GM12878 (cell line): ENCODE results near the gene HCFC1R1. TPM values are rescaled to one million over a fixed set of nuclear protein-coding genes. Genes with fewer than 3 reads are reported as not detected.

Source experiments
- ATAC-seq: fragments of 200-7000 bp; cut with Tn5 transposase; 3 replicates; pipeline ENCODE4 v1.9.1; 2020; ENCODE audit warnings: mild to moderate bottlenecking, moderate library complexity
- BruUV-seq: library from RNA; stranded (reverse); fragments of 400-500 nt; replicated peaks from 2 replicates; lab custom pipeline; 2021; lab: Mats Ljungman, UMichigan
- CTCF ChIA-PET: fragments of 300-600 bp; sonication (Branson Sonifier 250); formaldehyde crosslinking; extraction: SDS; loops from one replicate; lab custom pipeline; 2021; ENCODE audit warnings: inconsistent platforms; lab: Yijun Ruan, JAX
- POLR2A ChIA-PET: fragments of 350-600 bp; formaldehyde crosslinking; extraction: SDS; loops from one replicate; lab custom pipeline; 2021; ENCODE audit warnings: inconsistent platforms; lab: Charles Lee
- RAD21 ChIA-PET: fragments of 300-600 bp; sonication (Branson Sonifier 250); formaldehyde crosslinking; loops from one replicate; lab custom pipeline; 2023; ENCODE audit warnings: antibody characterized with exemption; ENCODE audit not compliant: unreplicated experiment; lab: Charles Lee
- SMC1A ChIA-PET: fragments of 300-600 bp; sonication (Branson Sonifier 250); formaldehyde crosslinking; loops from one replicate; lab custom pipeline; 2023; ENCODE audit not compliant: unreplicated experiment, uncharacterized antibody; lab: Charles Lee
- DNase-seq: peaks from one replicate; pipeline ENCODE4 v3.0.0-alpha.2; 2011; ENCODE audit warnings: low read depth, low spot score
- FAIRE-seq: peaks from 3 replicates; lab custom pipeline; 2011; peaks lifted over from hg19 to GRCh38; lab: Jason Lieb, UNC
- H2AFZ ChIP-seq: 2 replicates; pipeline ENCODE4 v1.6.0; 2011; ENCODE audit warnings: low read depth, low read length, control low read depth; ENCODE audit not compliant: control insufficient read depth
- H3K27ac ChIP-seq: 2 replicates; pipeline ENCODE4 v1.5.1; 2011; ENCODE audit warnings: control low read depth; ENCODE audit not compliant: control insufficient read depth, insufficient read depth
- H3K27me3 ChIP-seq, 2 experiments: replicated peaks in 1 of 2; 2 replicates each; pipeline versions ENCODE4 v1.6.0 to v1.6.1; 2011; ENCODE audit warnings: low read length in 1 of 2; ENCODE audit not compliant: control insufficient read depth in 2 of 2, insufficient read depth in 2 of 2
- H3K36me3 ChIP-seq, 2 experiments: 2 replicates each; pipeline ENCODE4 v1.5.1; 2011; ENCODE audit warnings: low read length in 1 of 2; ENCODE audit not compliant: control insufficient read depth in 2 of 2, insufficient read depth in 2 of 2
- H3K4me1 ChIP-seq: 2 replicates; pipeline ENCODE4 v1.6.1; 2011; ENCODE audit warnings: mild to moderate bottlenecking, low read length, moderate library complexity, mixed read lengths; ENCODE audit not compliant: control insufficient read depth, insufficient read depth
- H3K4me2 ChIP-seq: 2 replicates; pipeline ENCODE4 v1.6.0; 2011; ENCODE audit warnings: control low read depth; ENCODE audit not compliant: control insufficient read depth, insufficient read depth
- H3K4me3 ChIP-seq: fragments of 200-600 bp; sonication (generic); 2 replicates; pipeline ENCODE4 v1.5.1; 2016
- H3K79me2 ChIP-seq: 2 replicates; pipeline ENCODE4 v1.6.0; 2011; ENCODE audit warnings: low read length; ENCODE audit not compliant: control insufficient read depth, insufficient read depth
- H3K9ac ChIP-seq: 2 replicates; pipeline ENCODE4 v1.8.0; 2011; ENCODE audit warnings: low read length, control low read depth, mixed read lengths; ENCODE audit not compliant: control insufficient read depth, insufficient read depth
- H3K9me3 ChIP-seq: replicated peaks from 3 replicates; pipeline ENCODE4 v1.5.1; 2011; ENCODE audit warnings: mild to moderate bottlenecking, low read length; ENCODE audit not compliant: control insufficient read depth, insufficient read depth
- H4K20me1 ChIP-seq: 2 replicates; pipeline ENCODE4 v1.6.0; 2011; ENCODE audit not compliant: control insufficient read depth, insufficient read depth
- CBX3 ChIP-seq: fragments of 200-600 bp; sonication (generic); IDR thresholded peaks from 2 replicates; pipeline ENCODE4 v1.6.1; 2016; ENCODE audit warnings: low read depth, borderline replicate concordance
- CEBPB ChIP-seq, 2 experiments: fragments of 150-350 bp in 1 of 2; IDR thresholded peaks; 2 replicates each; pipeline ENCODE4 v1.6.1; 2012 to 2014; ENCODE audit warnings: low read depth in 2 of 2, low read length in 2 of 2, borderline replicate concordance in 1 of 2, inconsistent platforms in 1 of 2
- CREB1 ChIP-seq: IDR thresholded peaks from 2 replicates; pipeline ENCODE4 v1.6.1; 2012; ENCODE audit warnings: low read depth, mild to moderate bottlenecking, inconsistent platforms
- E2F4 ChIP-seq: IDR thresholded peaks from 2 replicates; pipeline ENCODE4 v1.6.1; 2012; ENCODE audit warnings: low read depth, low read length, improper control_type of control experiment
- HDAC2 ChIP-seq: fragments of 200-600 bp; sonication (generic); IDR thresholded peaks from 2 replicates; pipeline ENCODE4 v1.6.1; 2017
- IRF4 ChIP-seq: IDR thresholded peaks from 2 replicates; pipeline ENCODE4 v1.6.1; 2011; ENCODE audit warnings: low read depth, low read length
- IRF5 ChIP-seq: fragments of 450-650 bp; IDR thresholded peaks from 2 replicates; pipeline ENCODE4 v1.6.1; 2017; ENCODE audit warnings: borderline replicate concordance
- STAT1 ChIP-seq: fragments of 450-650 bp; conservative IDR thresholded peaks from 2 replicates; pipeline ENCODE4 v1.6.1; 2014; ENCODE audit warnings: antibody characterized with exemption, mild to moderate bottlenecking
- USF2 ChIP-seq: IDR thresholded peaks from 2 replicates; pipeline ENCODE4 v1.6.1; 2011; ENCODE audit warnings: low read depth, low read length, improper control_type of control experiment, borderline replicate concordance
- WGBS: methylation state at CpG from one replicate; pipeline ENCODE4 v1.1.6; 2016; ENCODE audit warnings: low lambda C conversion rate; ENCODE audit not compliant: insufficient replicate concordance, insufficient coverage; ENCODE audit errors: missing lambda C conversion rate; 5-methylcytosine and 5-hydroxymethylcytosine counted together
- in situ Hi-C: fragments of 300-500 bp; cut with MboI; formaldehyde crosslinking; loops from 9 replicates; pipeline ENCODE4 v1.14.3; 2018; ENCODE audit warnings: mixed read lengths
- intact Hi-C: fragments of 100-400 bp; cut with micrococcal nuclease; formaldehyde crosslinking; loops from one replicate; pipeline ENCODE4 v1.14.2; 2022; ENCODE audit not compliant: unreplicated experiment
- polyA plus RNA-seq, 11 experiments: library from polyadenylated mRNA; depleted of rRNA in 4 of 11; unstranded in 6 of 11; stranded (reverse) in 5 of 11; fragments of >200 nt; fragmentation: Nextera tagmentation in 4 of 11; fragmentation: Illumina TruSeq in 1 of 11; extraction: Ambion mirVana in 4 of 11; extraction: Trizol in 1 of 11; gene quantifications; 1 replicate in 1 of 11; 2 replicates in 10 of 11; pipeline versions ENCODE4 v1.2.1 to v1.2.3, GENCODE V29; 2011 to 2016; ENCODE audit warnings: inconsistent platforms in 2 of 11, missing spikeins in 2 of 11, low read depth in 1 of 11
- total RNA-seq, 4 experiments: library from RNA; depleted of rRNA in 3 of 4; stranded (reverse); fragments of >200 nt in 3 of 4; fragmentation: Illumina TruSeq in 1 of 4; extraction: Trizol in 1 of 4; gene quantifications; 2 replicates each; pipeline versions ENCODE4 v1.2.1 to v1.2.3, GENCODE V29; 2013 to 2021

HCFC1R1 gene
- total and polyA plus RNA-seq, 10 of the 15 experiments (the other 5 are each of a cell fraction or from before 2014, with no cell fraction given), result 2.8 to 42.5 (median 20.4) TPM

- Histone ChIP-seq H4K20me1 (no peaks in the 10 kb centered on the region), H3K27me3 (no peaks in the 10 kb centered on the region; a peak in 2 of 4 replicates), H3K4me2 (no peak overlapping the region), H3K9me3 (no peaks in the 10 kb centered on the region), H3K79me2 (no peaks in the 10 kb centered on the region), H3K27ac (no peak overlapping the region), H3K36me3 (no peaks in the 10 kb centered on the region), H3K9ac (no peak overlapping the region), H3K4me3 (no peak overlapping the region), H2AFZ (no peak overlapping the region), H3K4me1 (peaks cover 6% of the 10 kb centered on the region)
- FAIRE-seq (no peak), DNase-seq (no peak), ATAC-seq (no peak)
- CTCF ChIA-PET, result interaction anchor here (3.7 to 5.6 kb wide), 3 partner anchors 9 to 22 kb away, joined by 18 to 28 read pairs (median 23); no protein-coding TSS in a partner anchor
- in situ Hi-C loops, result no loop called here
- SMC1A ChIA-PET, result no interaction called here
- BruUV-seq, result no TSS peak
- RAD21 ChIA-PET, result no interaction called here
- POLR2A ChIA-PET, result no interaction called here
- WGBS, result 14% methylated on average over 5 of the region's 5 CpGs
- TF ChIP-seq CREB1, result no peak
- TF ChIP-seq HDAC2, result no peak
- TF ChIP-seq CBX3, result no peak
- TF ChIP-seq CEBPB (IDR thresholded peaks at IDR 0.05; ENCODE audit: borderline replicate concordance in 1 of 2, low read depth in 2 of 2, low read length in 2 of 2), result no peak
- TF ChIP-seq IRF4, result no peak
- intact Hi-C loops, result no loop called here
Measured at GRCh38 chr16:3050487-3050886, 26.7 kb upstream of the HCFC1R1 start.

GRCh38 chr16:3049921-3050481 is 26.3 kb upstream of the HCFC1R1 start:
- Histone ChIP-seq H3K9me3 (no peaks in the 10 kb centered on the region), H3K36me3 (no peaks in the 10 kb centered on the region), H3K27ac (no peak overlapping the region), H2AFZ (no peak overlapping the region), H3K9ac (no peak overlapping the region), H3K4me1 (peaks cover 4% of the 10 kb centered on the region), H4K20me1 (no peaks in the 10 kb centered on the region), H3K4me3 (no peak overlapping the region), H3K79me2 (no peaks in the 10 kb centered on the region), H3K4me2 (no peak overlapping the region), H3K27me3 (no peaks in the 10 kb centered on the region; a peak in 2 of 4 replicates)
- no TSS peak for BruUV-seq
- 69% methylated on average over 25 of the region's 26 CpGs for WGBS
- TF ChIP-seq STAT1 (no peak), USF2 (no peak), E2F4 (no peak), IRF5 (no peak)
- ChIA-PET CTCF (interaction anchor here (3.7 to 5.6 kb wide), 3 partner anchors 9 to 22 kb away, joined by 18 to 28 read pairs (median 23); no protein-coding TSS in a partner anchor), SMC1A (no interaction called here), RAD21 (no interaction called here), POLR2A (no interaction called here)
- ATAC-seq (no peak), DNase-seq (no peak), FAIRE-seq (no peak)
- intact Hi-C loops, result no loop called here
- in situ Hi-C loops, result no loop called here
